ENCODE measurements around the gene LRMDA. TPM values are rescaled to one million over a fixed set of nuclear protein-coding genes. Genes with fewer than 3 reads are reported as not detected.

LRMDA gene
- total RNA-seq, 2 experiments from 2014 or later: not detected

- H3K27ac ChIP-seq (ENCODE audit: low read depth, low read length, poor library complexity, severe bottlenecking): no peak overlapping the region
- intact Hi-C loops (cut with micrococcal nuclease; ENCODE audit: unreplicated experiment): no loop called here
- H3K36me3 ChIP-seq (ENCODE audit: insufficient read depth, low read length): no peaks in the 10 kb centered on the region
- no peaks in the 10 kb centered on the region for H4K20me1 ChIP-seq (ENCODE audit: insufficient read depth, low read length)
- ChIA-PET POLR2A (no interaction called here), CTCF (ENCODE audit: unreplicated experiment) (interaction anchor here (0.6 kb wide), 1 partner anchor 211 kb away, joined by 3 read pairs; no protein-coding TSS in a partner anchor)
- no TSS peak for BruUV-seq (replicated peaks)
- H3K79me2 ChIP-seq (ENCODE audit: insufficient read depth, low read depth, low read length): no peaks in the 10 kb centered on the region
- H3K4me2 ChIP-seq (ENCODE audit: low read length): no peak overlapping the region
- TF ChIP-seq EZH2phosphoT487 (IDR thresholded peaks at IDR 0.05; ENCODE audit: borderline replicate concordance, low read depth, low read length): no peak
- TF ChIP-seq, protein P1, sequence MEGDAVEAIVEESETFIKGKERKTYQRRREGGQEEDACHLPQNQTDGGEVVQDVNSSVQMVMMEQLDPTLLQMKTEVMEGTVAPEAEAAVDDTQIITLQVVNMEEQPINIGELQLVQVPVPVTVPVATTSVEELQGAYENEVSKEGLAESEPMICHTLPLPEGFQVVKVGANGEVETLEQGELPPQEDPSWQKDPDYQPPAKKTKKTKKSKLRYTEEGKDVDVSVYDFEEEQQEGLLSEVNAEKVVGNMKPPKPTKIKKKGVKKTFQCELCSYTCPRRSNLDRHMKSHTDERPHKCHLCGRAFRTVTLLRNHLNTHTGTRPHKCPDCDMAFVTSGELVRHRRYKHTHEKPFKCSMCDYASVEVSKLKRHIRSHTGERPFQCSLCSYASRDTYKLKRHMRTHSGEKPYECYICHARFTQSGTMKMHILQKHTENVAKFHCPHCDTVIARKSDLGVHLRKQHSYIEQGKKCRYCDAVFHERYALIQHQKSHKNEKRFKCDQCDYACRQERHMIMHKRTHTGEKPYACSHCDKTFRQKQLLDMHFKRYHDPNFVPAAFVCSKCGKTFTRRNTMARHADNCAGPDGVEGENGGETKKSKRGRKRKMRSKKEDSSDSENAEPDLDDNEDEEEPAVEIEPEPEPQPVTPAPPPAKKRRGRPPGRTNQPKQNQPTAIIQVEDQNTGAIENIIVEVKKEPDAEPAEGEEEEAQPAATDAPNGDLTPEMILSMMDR (conservative IDR thresholded peaks at IDR 0.05; ENCODE audit: low read length): no peak
- no peak for DNase-seq (ENCODE audit: low spot score)
- H3K4me1 ChIP-seq (ENCODE audit: insufficient read depth, low read length, poor library complexity, severe bottlenecking): no peaks in the 10 kb centered on the region
- H2AFZ ChIP-seq (ENCODE audit: low read length): no peak overlapping the region
- H3K9me2 ChIP-seq (ENCODE audit: insufficient read depth, low read length): no peaks in the 10 kb centered on the region
- no peak overlapping the region for H3K4me3 ChIP-seq (ENCODE audit: low read depth, low read length, poor library complexity, severe bottlenecking)
- no peaks in the 10 kb centered on the region for H3K9me3 ChIP-seq (ENCODE audit: low read length)
These were observed 748.4 kb downstream of the LRMDA start for GRCh38 chr10:76179806-76180205.

GRCh38 chr10:76184647-76185046 lies 753.2 kb downstream of the LRMDA start:
- intact Hi-C loops (cut with micrococcal nuclease; ENCODE audit: unreplicated experiment): no loop called here
- no peak for DNase-seq (ENCODE audit: low spot score)
- no peaks in the 10 kb centered on the region for H3K9me2 ChIP-seq (ENCODE audit: insufficient read depth, low read length)
- H4K20me1 ChIP-seq (ENCODE audit: insufficient read depth, low read length): no peaks in the 10 kb centered on the region
- ChIA-PET POLR2A (interaction anchor here (0.7 kb wide), 1 partner anchor 15 kb away, joined by 3 read pairs; no protein-coding TSS in a partner anchor), CTCF (ENCODE audit: unreplicated experiment) (no interaction called here)
- no peak overlapping the region for H3K4me2 ChIP-seq (ENCODE audit: low read length)
- H3K4me1 ChIP-seq (ENCODE audit: insufficient read depth, low read length, poor library complexity, severe bottlenecking): no peaks in the 10 kb centered on the region
- no peak overlapping the region for H2AFZ ChIP-seq (ENCODE audit: low read length)
- no TSS peak for BruUV-seq (replicated peaks)
- TF ChIP-seq, protein P1 (conservative IDR thresholded peaks at IDR 0.05; ENCODE audit: low read length): no peak
- TF ChIP-seq EZH2phosphoT487 (IDR thresholded peaks at IDR 0.05; ENCODE audit: borderline replicate concordance, low read depth, low read length): no peak
- H3K79me2 ChIP-seq (ENCODE audit: insufficient read depth, low read depth, low read length): no peaks in the 10 kb centered on the region
- no peak overlapping the region for H3K27ac ChIP-seq (ENCODE audit: low read depth, low read length, poor library complexity, severe bottlenecking)
- H3K4me3 ChIP-seq (ENCODE audit: low read depth, low read length, poor library complexity, severe bottlenecking): no peak overlapping the region
- H3K9me3 ChIP-seq (ENCODE audit: low read length): no peaks in the 10 kb centered on the region
- H3K36me3 ChIP-seq (ENCODE audit: insufficient read depth, low read length): no peaks in the 10 kb centered on the region

GRCh38 chr10:76185471-76186301 lies 754.3 kb downstream of the LRMDA start:
- Histone ChIP-seq H3K9me3 (ENCODE audit: low read length) (no peaks in the 10 kb centered on the region), H3K79me2 (ENCODE audit: insufficient read depth, low read depth, low read length) (no peaks in the 10 kb centered on the region), H3K36me3 (ENCODE audit: insufficient read depth, low read length) (no peaks in the 10 kb centered on the region), H3K4me2 (ENCODE audit: low read length) (no peak overlapping the region), H2AFZ (ENCODE audit: low read length) (no peak overlapping the region), H3K9me2 (ENCODE audit: insufficient read depth, low read length) (no peaks in the 10 kb centered on the region), H3K4me1 (ENCODE audit: insufficient read depth, low read length, poor library complexity, severe bottlenecking) (no peaks in the 10 kb centered on the region), H4K20me1 (ENCODE audit: insufficient read depth, low read length) (no peaks in the 10 kb centered on the region), H3K27ac (ENCODE audit: low read depth, low read length, poor library complexity, severe bottlenecking) (no peak overlapping the region), H3K4me3 (ENCODE audit: low read depth, low read length, poor library complexity, severe bottlenecking) (no peak overlapping the region)
- intact Hi-C loops (cut with micrococcal nuclease; ENCODE audit: unreplicated experiment): no loop called here
- ChIA-PET CTCF (ENCODE audit: unreplicated experiment) (no interaction called here), POLR2A (no interaction called here)
- TF ChIP-seq, protein P1 (conservative IDR thresholded peaks at IDR 0.05; ENCODE audit: low read length): no peak
- no peak for TF ChIP-seq EZH2phosphoT487 (IDR thresholded peaks at IDR 0.05; ENCODE audit: borderline replicate concordance, low read depth, low read length)
- no TSS peak for BruUV-seq (replicated peaks)
- DNase-seq (ENCODE audit: low spot score): no peak

Measured in OCI-LY7 (cell line).